GM21619 (cell line): ENCODE measurements around the gene CIB1.
"Not testable (repeated sequence)": the region's sequence is repeated elsewhere in the genome, so short reads cannot be mapped to it uniquely, and the experiment has no call there.

Experiments used
- ATAC-seq: cut with Tn5 transposase; IDR thresholded peaks from one replicate; pipeline ENCODE4 v1.9.1; 2021; ENCODE audit not compliant: unreplicated experiment

CIB1 gene

GRCh38 chr15:90201130-90201943, 32.4 kb downstream of the CIB1 start, which contains the start of gene SEMA4B:
SEMA4B (plus strand) TSS chr15:90201330; CDS start chr15:90201579, 249 bp downstream.
- peak; percentile 76 for ATAC-seq

GRCh38 chr15:90200534-90201129, 33.1 kb downstream of the CIB1 start:
- ATAC-seq = no peak

GRCh38 chr15:90194655-90195054, 39.1 kb downstream of the CIB1 start:
- no peak for ATAC-seq

GRCh38 chr15:90192961-90193786, 40.6 kb downstream of the CIB1 start:
- no peak for ATAC-seq

- peak; percentile 54 for ATAC-seq
Observed at GRCh38 chr15:90191794-90192509, 41.8 kb downstream of the CIB1 start.

GRCh38 chr15:90191344-90191687, 42.4 kb downstream of the CIB1 start:
- peak; percentile 25 for ATAC-seq

- peak; percentile 61 for ATAC-seq
Observed at GRCh38 chr15:90190606-90191343, 43.0 kb downstream of the CIB1 start.

GRCh38 chr15:90189781-90190467, 43.8 kb downstream of the CIB1 start:
- ATAC-seq = no peak

GRCh38 chr15:90188914-90189748, 44.6 kb downstream of the CIB1 start:
- ATAC-seq = no peak

- not testable (repeated sequence) for ATAC-seq
Observed at GRCh38 chr15:90188065-90188464, 45.7 kb downstream of the CIB1 start.

GRCh38 chr15:90187257-90187868, 46.4 kb downstream of the CIB1 start:
- no peak for ATAC-seq

- ATAC-seq = peak; percentile 69
Observed at GRCh38 chr15:90184786-90185704, 48.7 kb downstream of the CIB1 start.

- peak; percentile 42 for ATAC-seq
Observed at GRCh38 chr15:90184119-90184785, 49.5 kb downstream of the CIB1 start.

GRCh38 chr15:90181776-90182175, 52.0 kb downstream of the CIB1 start:
- ATAC-seq = no peak
